DND-41 (cell line): ENCODE measurements around the gene DZIP3.
"Not testable (repeated sequence)": the region's sequence is repeated elsewhere in the genome, so short reads cannot be mapped to it uniquely, and the experiment has no call there.

Experiments used
- EZH2 ChIP-seq: IDR thresholded peaks from 3 replicates; pipeline ENCODE4 v1.6.1; 2012; ENCODE audit warnings: borderline replicate concordance, low read depth, mild to moderate bottlenecking, moderate library complexity, low read length, inconsistent platforms; ENCODE audit not compliant: severe bottlenecking
- TF ChIP-seq, protein P1 (sequence below): IDR thresholded peaks from 2 replicates; pipeline ENCODE4 v1.5.1; 2012; ENCODE audit warnings: borderline replicate concordance, low read length, moderate library complexity, mild to moderate bottlenecking; ENCODE audit not compliant: poor library complexity, severe bottlenecking; ENCODE audit errors: extremely low read depth

DNA sequence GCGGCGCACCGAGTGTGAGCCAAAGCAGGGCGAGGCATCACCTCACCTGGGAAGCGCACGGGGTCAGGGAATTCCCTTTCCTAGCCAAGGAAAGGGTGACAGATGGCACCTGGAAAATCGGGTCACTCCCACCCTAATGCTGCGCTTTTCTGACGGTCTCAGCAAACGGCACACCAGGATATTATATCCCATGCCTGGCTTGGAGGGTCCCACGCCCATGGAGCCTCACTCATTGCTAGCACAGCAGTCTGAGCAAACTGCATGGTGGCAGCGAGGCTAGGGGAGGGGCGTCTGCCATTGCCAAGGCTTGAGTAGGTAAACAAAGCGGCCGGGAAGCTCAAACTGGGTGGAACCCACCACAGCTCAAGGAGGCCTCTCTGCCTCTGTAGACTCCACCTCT lies 66.1 kb downstream of the DZIP3 start:
- TF ChIP-seq, protein P1, sequence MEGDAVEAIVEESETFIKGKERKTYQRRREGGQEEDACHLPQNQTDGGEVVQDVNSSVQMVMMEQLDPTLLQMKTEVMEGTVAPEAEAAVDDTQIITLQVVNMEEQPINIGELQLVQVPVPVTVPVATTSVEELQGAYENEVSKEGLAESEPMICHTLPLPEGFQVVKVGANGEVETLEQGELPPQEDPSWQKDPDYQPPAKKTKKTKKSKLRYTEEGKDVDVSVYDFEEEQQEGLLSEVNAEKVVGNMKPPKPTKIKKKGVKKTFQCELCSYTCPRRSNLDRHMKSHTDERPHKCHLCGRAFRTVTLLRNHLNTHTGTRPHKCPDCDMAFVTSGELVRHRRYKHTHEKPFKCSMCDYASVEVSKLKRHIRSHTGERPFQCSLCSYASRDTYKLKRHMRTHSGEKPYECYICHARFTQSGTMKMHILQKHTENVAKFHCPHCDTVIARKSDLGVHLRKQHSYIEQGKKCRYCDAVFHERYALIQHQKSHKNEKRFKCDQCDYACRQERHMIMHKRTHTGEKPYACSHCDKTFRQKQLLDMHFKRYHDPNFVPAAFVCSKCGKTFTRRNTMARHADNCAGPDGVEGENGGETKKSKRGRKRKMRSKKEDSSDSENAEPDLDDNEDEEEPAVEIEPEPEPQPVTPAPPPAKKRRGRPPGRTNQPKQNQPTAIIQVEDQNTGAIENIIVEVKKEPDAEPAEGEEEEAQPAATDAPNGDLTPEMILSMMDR, result not testable (repeated sequence)
- not testable (repeated sequence) for TF ChIP-seq EZH2
